Heart left ventricle (tissue), 16 donors: Measurements from ENCODE around the gene DHX16. TPM values are rescaled to one million over a fixed set of nuclear protein-coding genes. Genes with fewer than 3 reads are reported as not detected.
A peak's percentile ranks its signal among the peaks of the same experiment; 100 is the strongest.
"Not testable (repeated sequence)": the region's sequence is repeated elsewhere in the genome, so short reads cannot be mapped to it uniquely, and the experiment has no call there.

ENCODE experiments used
- ATAC-seq, 4 donors: fragments of 200-7000 bp; cut with Tn5 transposase; one replicate each; pipeline ENCODE4 v1.9.1; 2020 to 2022; ENCODE audit warnings: moderate library complexity in 4 of 4, mild to moderate bottlenecking in 3 of 4, moderate number of reproducible peaks in 1 of 4
- DNase-seq, 5 donors: peaks; one replicate each; pipeline ENCODE4 v3.0.0-alpha.2; 2020
- H3K27ac ChIP-seq, 12 donors: fragments of 200-600 bp; sonication (generic) in 4 of 12; one replicate each; pipeline versions ENCODE4 v1.5.0 to v1.8.0; 2016 to 2022; ENCODE audit warnings: mild to moderate bottlenecking in 2 of 12
- H3K27me3 ChIP-seq, 9 donors: fragments of 200-600 bp; sonication (generic) in 2 of 9; one replicate each; pipeline versions ENCODE4 v1.5.1 to v1.8.0; 2016 to 2022; ENCODE audit warnings: mild to moderate bottlenecking in 3 of 9
- H3K36me3 ChIP-seq, 9 donors: fragments of 200-600 bp; sonication (generic) in 2 of 9; one replicate each; pipeline versions ENCODE4 v1.5.0 to v1.8.0; 2018 to 2022; ENCODE audit warnings: mild to moderate bottlenecking in 2 of 9
- H3K4me1 ChIP-seq, 12 donors: fragments of 200-600 bp; sonication (generic) in 4 of 12; one replicate each; pipeline versions ENCODE4 v1.5.0 to v1.8.0; 2016 to 2022; ENCODE audit warnings: mild to moderate bottlenecking in 3 of 12
- H3K4me3 ChIP-seq, 12 donors: fragments of 200-600 bp; sonication (generic) in 4 of 12; one replicate each; pipeline versions ENCODE4 v1.5.0 to v1.8.0; 2017 to 2022; ENCODE audit warnings: mild to moderate bottlenecking in 9 of 12, moderate library complexity in 4 of 12
- H3K9me3 ChIP-seq, 12 donors: fragments of 200-600 bp; sonication (generic) in 4 of 12; one replicate each; pipeline versions ENCODE4 v1.5.0 to v1.8.0; 2016 to 2022; ENCODE audit warnings: mild to moderate bottlenecking in 1 of 12
- CTCF ChIP-seq, 12 donors: fragments of 200-600 bp; sonication (generic) in 4 of 12; IDR thresholded peaks; one replicate each; pipeline versions ENCODE4 v1.5.0 to v1.8.0; 2018 to 2022; ENCODE audit warnings: antibody characterized with exemption in 12 of 12, mild to moderate bottlenecking in 5 of 12
- POLR2A ChIP-seq, 2 donors: fragments of 450-650 bp; IDR thresholded peaks; one replicate each; pipeline ENCODE4 v1.6.1; 2017; ENCODE audit warnings: antibody characterized with exemption in 2 of 2, mild to moderate bottlenecking in 2 of 2, moderate library complexity in 2 of 2
- WGBS, 4 donors: extraction: QIAGEN DNeasy Blood & Tissue Kit in 2 of 4; methylation state at CpG; one replicate each; pipeline versions ENCODE4 v1.1.5 to v1.1.7; 2013 to 2018; 5-methylcytosine and 5-hydroxymethylcytosine counted together
- intact Hi-C, 10 donors: fragments of 100-400 bp; cut with DNase I; formaldehyde crosslinking; loops; one replicate each; pipeline versions ENCODE4 v1.11.1 to v1.14.2; 2022
- polyA plus RNA-seq, 2 donors: library from polyadenylated mRNA; stranded (reverse); fragments of 200-250 nt; gene quantifications; one replicate each; pipeline ENCODE4 v1.2.3, GENCODE V29; 2013
- total RNA-seq, 9 donors: library from RNA; depleted of rRNA in 2 of 9; stranded (reverse); fragments of >200 nt in 2 of 9; fragmentation: NEBNext Ultra II Directional in 3 of 9; extraction: Animal tissue kit (Norgen Biotek cat#: 25700) in 3 of 9; gene quantifications; one replicate each; pipeline versions ENCODE4 v1.1.0 to v1.2.4, GENCODE V29; 2016 to 2023
- donor health status: ischemic (EF 13 %, LVEDD 7.1; RV severe dilation, severe dysfunction).
- donor health status: healthy with polysubstance abuse.
- donor health status: DM: no; HTN: yes; CAD: no.
- donor health status: DM: no; HTN: no; CAD: no.
- donor health status: ischemic (EF 25% LVEDD 6.9; RV normal size, moderate dysfunction).
- donor health status: ischemic (EF 25% LVEDD 5.7; RV mildly dilated, moderate dysfunction).
- donor health status: healthy.
- donor health status: DM: yes; HTN: yes; CAD: no.
- donor health status: ischemic (EF 35%, LVEDD 5.7; RV mildly dilated, moderate dysfunction).
- donor health status: nonischemic (EF 11% LVEDD 7.7; RV severe dilation, severe dysfunction).
- donor health status: DM: yes; HTN: yes; CAD: no.
- donor health status: PGD.
- donor health status: ischemic (EF 29% LVEDD 5.4; RV normal size, mild dysfunction).
- donor health status: nonischemic (EF 23%, LVEDD 6.1; RV moderate dilation, normal function).

DHX16 gene
- total and polyA plus RNA-seq, 11 donors, result 16.1 to 39.4 (median 21.0) TPM

- ATAC-seq, H3K27me3 ChIP-seq, DNase-seq, H3K9me3 ChIP-seq: not testable (repeated sequence)
- TF ChIP-seq CTCF (IDR thresholded peaks at IDR 0.05), result peak in 1 of 12 donors; percentile 0
- 75 to 83% (median 77%) methylated on average over 37 of the region's 37 CpGs for WGBS, 4 donors
- intact Hi-C loops, result loop anchor here in 4 of 10 donors (1.0 to 2.0 kb wide), 3 partner anchors 27 to 103 kb away; partner anchors contain the start of gene NRM (in 1 of the 4)
- Histone ChIP-seq H3K4me1 (peaks cover 0 to 48% (median 34%) of the 10 kb centered on the region in 12 donors), H3K36me3 (peaks cover 0 to 34% (median 24%) of the 10 kb centered on the region in 9 donors), H3K4me3 (peak overlapping the region; percentile 3 to 93 (median 73)), H3K27ac (peak overlapping the region; percentile 80 to 97 (median 91))
These were observed 45.3 kb upstream of the DHX16 start for GRCh38 chr6:30717845-30718720.

GRCh38 chr6:30717129-30717844, 44.5 kb upstream of the DHX16 start, which contains the start of gene MDC1:
Gene MDC1 (minus strand): TSS chr6:30717281. CDS start chr6:30715175, 2,106 bp downstream.
- Histone ChIP-seq H3K9me3 (no peaks in the 10 kb centered on the region), H3K4me3 (peak within 1 kb of the TSS; percentile 45 to 93 (median 73)), H3K4me1 (peaks cover 0 to 40% (median 30%) of the 10 kb centered on the region in 12 donors), H3K27ac (peak within 1 kb of the TSS; percentile 80 to 97 (median 91)), H3K36me3 (peaks cover 0 to 34% (median 27%) of the 10 kb centered on the region in 9 donors), H3K27me3 (no peaks in the 10 kb centered on the region)
- 0% methylated on average over 36 to 48 of the region's 48 CpGs for WGBS, 4 donors
- intact Hi-C loops, result loop anchor here in 3 of 10 donors (1.0 to 2.0 kb wide), 2 partner anchors 26 to 102 kb away; no protein-coding TSS in a partner anchor
- TF ChIP-seq POLR2A (IDR thresholded peaks at IDR 0.05) (peak; percentile 25 to 87), CTCF (IDR thresholded peaks at IDR 0.05) (peak in 10 of 12 donors; percentile 4 to 50 (median 36))
- ATAC-seq (peak; percentile 83 to 91 (median 87)), DNase-seq (peak; percentile 100)

GRCh38 chr6:30716879-30717128, 44.0 kb upstream of the DHX16 start:
- Histone ChIP-seq H3K9me3 (no peaks in the 10 kb centered on the region), H3K27me3 (no peaks in the 10 kb centered on the region), H3K27ac (peak overlapping the region; percentile 62 to 97 (median 90)), H3K36me3 (peaks cover 0 to 36% (median 30%) of the 10 kb centered on the region in 9 donors), H3K4me3 (peak overlapping the region; percentile 45 to 93 (median 73)), H3K4me1 (peaks cover 0 to 36% (median 25%) of the 10 kb centered on the region in 12 donors)
- ATAC-seq, result no peak
- intact Hi-C loops, result loop anchor here in 3 of 10 donors (1.0 to 2.0 kb wide), 2 partner anchors 26 to 102 kb away; no protein-coding TSS in a partner anchor
- TF ChIP-seq POLR2A (IDR thresholded peaks at IDR 0.05) (no peak), CTCF (IDR thresholded peaks at IDR 0.05) (no peak)
- DNase-seq, result no peak
- WGBS, 4 donors, result 2 to 5% (median 4%) methylated on average over 7 to 8 of the region's 8 CpGs
